NCI-H226 (cell line): ENCODE data around the gene DMRT3.
"Not testable (repeated sequence)": the region's sequence is repeated elsewhere in the genome, so short reads cannot be mapped to it uniquely, and the experiment has no call there.

Source experiments
- DNase-seq: peaks from one replicate; pipeline ENCODE4 v3.0.0-alpha.2; 2015

The DMRT3 gene

DNA sequence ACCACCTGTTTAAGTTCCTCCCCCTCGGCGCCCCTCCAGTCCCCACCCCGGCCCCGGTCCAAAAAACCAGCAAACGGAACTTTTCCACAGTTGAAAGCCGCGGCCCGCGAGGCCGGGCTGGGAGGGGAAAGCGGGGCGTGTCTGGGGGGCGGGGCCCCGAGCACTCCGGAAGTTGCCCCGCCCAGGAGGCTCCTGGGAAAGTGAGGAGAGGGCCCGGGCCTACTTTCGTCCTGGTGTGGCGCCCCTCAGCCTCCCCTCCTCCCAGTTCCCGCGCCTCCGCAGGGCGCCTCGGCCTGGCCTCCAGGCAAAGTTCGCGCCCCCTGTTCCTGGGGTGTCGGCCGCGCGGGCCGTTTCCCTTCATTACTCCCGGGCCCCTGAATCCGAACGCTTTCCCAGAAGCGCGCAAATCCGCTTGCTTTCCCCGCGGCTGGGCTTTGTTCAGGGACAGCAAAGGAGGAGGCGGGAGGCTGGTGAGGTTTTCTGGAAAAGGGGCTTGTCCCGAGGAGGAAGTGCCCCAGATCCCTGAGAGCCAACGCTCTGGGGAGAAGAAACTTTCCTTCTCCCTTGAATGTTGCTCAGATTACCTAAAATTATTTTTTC lies 4.5 kb upstream of the DMRT3 start:
- no peak for DNase-seq

DNA sequence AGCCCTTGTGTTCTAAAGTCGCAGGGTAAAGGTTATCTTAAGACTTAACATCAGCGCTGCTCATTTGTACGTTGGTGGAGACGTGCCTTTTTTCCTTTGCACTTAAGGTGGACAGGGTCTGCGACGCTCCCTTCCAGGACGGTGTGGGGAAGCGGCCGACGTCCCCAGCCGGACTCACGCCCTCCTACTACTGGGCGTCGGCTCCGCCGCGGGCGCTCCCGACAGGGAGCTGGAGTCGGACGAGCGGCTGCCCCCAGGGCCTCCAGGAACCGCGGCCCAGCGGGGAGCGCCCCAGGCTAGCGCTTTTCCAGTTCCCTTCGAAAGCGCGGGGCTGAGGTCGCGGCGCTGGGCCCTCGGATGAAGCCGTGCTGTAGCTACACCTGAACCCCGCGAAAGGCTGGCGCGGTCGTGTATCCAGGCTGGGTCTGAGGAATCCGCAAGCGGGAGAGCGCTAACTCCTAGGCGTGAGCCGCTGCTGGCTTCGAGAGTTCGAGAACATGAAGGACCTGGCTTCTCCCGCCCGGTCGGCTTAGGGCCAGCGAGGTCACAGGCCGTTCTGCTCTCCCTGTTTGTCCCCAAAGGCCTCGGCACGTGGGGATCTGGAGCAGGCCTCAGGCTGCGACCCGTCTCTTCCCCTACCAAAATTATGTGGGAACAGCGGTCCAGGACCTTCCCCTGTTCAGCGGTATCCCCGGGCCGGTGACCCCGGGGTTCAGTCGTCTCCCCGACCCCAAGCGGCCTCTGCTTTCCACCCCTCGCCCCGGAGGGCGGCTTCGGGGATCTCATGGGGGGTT lies 3.8 kb upstream of the DMRT3 start:
- no peak for DNase-seq

DNA sequence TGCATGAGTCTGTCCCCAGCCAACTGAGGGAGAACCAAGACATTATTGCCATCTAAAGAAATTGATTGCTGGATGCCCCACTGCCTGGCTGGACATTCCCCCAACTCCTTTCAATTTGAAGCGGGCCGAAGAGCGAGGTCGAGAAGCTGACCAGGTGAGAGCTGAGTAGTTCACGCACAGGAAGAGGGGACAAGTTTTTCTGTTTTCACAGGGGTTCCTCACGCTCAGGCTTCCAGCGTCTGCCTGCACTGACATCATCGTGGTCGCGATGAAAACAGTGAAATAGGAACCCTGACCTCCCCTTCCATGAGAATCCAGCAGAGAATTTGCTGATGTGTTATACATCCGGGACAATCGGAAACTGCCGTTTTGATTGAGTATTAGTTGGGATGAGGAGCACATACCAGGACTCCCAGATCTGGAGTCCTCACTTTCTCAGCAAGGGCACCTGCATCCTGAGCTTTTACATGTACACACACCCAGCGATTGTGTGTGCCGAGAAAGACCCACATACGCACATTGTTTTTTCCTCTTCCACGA lies 3.1 kb upstream of the DMRT3 start:
- DNase-seq = no peak

DNA sequence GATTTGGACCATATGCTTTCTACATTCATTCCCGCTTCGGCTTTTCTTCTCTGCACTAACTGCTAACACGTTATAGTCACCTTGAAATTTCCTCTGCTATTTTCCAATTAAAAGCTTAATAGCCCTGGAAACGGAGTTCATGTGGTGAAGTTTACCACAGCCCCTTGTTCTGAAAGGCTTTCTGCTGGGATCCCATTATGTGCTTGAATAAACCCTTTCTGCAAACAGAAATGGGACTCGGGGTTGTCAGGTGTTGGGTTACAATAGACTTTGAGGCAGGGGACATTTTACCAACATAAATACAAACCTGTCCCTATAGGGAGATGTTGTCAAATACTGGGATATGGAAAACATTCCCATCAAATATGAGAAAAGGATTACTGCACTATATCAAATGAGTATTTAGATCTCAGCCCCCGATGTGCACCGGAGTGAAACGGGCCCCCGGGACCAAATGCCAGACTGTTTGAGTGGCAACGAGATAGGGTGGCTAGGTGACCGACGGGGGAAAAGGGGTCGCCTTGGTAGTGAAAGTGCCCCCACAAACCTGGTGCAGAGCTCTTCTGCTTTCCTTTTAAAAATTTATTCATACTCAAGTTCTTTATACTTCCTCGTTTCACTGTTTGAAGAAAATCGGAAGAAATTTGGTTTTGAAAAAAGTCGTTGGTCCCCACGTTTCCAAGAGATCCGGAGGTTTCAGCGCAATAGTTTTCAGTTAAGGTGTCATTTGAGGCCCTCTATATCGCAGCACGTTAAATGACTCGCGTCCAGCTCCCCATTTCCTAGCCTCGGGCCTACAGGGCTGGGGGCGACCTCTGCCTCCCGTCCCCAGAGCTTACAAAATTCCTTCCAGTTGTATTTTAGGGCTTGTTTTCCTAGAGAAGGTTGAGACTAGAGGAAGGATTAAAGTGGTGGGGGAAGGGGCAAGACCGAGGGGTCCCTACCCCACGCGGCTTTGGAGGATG lies 2.1 kb upstream of the DMRT3 start:
- DNase-seq = no peak

DNA sequence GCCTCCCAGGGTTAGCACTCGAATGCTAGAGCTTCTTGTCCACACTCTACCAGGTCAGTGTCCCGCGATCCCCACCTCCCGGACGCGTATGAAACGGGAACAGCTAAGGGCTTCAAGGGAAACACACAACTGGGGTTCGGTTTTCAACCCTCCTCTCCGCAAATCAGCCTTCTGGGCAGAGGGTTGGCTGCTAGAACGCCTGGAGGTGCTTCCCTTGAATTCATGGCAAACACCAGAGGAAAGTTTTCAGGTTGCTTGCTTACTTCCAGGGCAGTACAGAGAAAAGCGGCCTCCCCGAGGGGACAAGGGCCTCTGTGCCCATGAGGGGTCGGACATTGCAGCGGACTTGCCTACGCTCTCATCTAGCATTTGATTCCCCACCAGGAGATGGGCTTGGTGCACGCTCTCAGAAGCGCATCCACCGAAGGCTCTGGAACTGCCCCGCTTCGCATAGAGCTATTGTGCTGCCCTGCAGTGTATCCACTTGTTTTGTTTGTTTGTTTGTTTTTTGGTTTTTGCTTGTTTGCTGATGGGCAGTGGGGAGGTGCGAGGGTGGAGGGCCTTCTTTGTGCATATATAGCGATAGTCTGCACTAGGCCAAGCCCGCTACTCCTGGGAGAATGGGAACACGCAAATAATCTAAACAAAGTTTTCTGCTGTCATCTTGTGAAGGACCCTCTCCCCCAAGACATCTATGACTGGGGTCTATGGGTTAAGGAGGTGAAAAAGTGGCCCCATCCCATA lies 1.3 kb upstream of the DMRT3 start:
- no peak for DNase-seq

DNA sequence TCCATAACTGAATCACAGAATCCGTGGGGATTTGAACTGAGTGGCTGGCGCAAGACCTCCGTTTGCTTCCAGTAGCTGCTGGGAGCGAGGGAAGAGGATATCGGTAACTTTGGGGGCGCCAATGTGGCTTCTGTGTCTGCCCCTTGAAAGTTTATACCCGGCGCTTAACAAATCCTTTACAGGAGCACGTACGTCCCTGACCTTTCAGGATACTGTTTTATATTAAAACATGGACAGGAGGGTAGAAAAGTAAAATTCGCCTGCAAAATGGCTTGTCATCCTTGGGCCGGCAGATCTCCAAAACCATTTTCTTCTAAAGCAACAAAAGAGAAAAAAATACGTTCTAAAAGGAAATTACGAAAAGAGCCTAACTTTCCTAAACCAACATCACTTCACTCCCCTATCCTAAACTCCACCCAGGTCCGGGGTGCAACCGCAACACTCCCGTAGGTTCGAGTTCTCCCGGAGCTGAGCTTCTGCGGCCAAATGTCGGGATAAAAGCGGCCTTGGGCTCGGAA lies 656 bp upstream of the DMRT3 start:
- no peak for DNase-seq

DNA sequence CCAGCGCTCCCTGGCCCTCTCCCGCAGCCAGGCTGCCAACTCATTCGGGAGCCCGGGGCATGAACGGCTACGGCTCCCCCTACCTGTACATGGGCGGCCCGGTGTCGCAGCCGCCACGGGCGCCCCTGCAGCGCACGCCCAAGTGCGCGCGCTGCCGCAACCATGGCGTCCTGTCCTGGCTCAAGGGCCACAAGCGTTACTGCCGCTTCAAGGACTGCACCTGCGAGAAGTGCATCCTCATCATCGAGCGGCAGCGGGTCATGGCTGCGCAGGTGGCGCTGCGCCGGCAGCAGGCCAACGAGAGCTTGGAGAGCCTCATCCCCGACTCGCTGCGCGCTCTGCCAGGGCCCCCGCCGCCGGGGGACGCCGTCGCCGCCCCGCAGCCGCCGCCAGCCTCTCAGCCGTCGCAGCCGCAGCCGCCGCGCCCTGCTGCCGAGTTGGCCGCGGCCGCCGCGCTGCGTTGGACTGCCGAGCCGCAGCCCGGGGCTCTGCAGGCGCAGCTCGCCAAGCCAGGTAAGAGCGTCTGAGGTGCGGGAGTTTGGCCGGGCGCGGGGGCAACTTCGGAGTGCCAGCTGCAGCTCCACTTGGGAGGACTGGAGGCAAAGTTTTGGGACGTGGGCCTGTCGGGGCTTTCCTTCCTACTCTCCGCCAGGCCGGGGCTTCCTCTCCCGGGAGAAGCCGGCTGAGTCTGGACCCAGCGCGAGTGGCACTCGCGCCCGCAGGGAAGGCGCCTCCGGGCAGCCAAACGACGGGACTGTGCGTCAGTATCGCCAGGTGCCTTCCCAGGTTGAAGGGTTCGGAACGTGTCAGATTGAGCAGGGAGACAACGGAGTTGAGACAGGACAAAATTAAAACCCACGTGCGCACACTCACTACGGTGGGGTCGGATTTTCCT lies 735 bp downstream of the DMRT3 start:
- DNase-seq = no peak

DNA sequence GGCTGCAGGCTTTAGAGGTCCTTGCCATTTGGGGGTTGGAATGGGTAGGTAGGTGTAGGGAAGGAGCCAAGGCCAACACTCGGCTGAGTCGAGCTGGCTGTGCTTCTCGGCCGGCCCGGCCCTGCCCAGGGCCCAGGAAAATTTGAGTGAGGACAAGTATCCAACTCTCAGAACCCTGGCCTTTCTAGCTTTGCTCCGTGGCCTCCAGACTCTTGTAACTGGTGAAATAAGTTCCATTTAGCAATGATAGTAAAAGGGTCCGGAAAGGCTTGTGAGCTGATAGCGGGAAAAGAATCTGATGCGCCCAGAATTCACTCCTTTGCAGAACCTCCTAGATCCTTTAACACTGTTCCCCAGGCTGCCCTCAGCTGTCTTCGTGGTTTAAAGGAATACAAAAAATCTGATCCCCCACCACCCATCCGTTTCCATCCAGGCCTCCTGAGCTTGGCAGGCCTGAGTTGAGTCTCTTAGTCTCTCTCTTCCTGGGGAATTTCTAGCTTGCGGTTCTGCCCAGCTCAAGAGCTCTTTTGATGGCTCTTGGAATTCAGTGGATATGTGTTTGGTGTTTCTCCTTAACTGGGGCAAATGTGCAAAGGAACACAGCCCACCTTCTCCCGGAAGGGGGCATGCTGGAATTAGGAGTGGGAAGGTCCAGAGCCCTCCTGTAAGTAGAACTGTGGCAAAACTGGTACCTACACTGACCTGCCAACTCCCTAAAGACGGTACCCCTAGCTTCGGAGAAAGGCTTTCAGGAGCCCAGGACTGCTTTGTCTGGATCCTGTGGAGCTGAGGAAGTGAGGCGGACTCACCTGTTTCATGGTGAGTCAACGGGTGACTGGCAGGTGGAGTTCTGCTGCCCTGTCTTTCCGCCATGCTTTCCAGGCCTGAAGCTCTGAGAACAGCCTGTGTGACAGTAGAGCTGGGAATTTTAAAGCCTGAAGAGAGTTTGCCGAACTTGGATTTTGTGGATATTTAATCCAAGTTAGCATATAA lies 1.7 kb downstream of the DMRT3 start:
- no peak for DNase-seq

DNA sequence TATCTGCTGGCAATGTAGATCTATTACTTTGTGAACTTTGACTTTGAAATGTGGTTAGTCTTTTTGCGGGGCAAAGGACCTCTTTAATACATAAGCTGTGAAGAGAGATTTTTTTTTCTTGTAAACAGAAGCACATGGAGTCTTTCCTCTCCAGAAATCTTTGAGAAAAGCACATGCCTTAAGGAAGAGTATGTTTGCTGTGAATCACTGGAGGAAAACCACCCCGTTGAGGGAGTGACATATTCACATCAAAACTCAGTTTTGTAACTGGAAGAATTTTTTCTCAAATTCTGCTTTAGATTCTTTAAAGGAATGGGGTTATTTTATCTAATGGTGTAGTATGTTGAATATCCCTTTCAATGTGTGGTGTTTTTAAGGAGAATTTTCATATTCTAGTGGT lies 3.5 kb downstream of the DMRT3 start:
- no peak for DNase-seq

DNA sequence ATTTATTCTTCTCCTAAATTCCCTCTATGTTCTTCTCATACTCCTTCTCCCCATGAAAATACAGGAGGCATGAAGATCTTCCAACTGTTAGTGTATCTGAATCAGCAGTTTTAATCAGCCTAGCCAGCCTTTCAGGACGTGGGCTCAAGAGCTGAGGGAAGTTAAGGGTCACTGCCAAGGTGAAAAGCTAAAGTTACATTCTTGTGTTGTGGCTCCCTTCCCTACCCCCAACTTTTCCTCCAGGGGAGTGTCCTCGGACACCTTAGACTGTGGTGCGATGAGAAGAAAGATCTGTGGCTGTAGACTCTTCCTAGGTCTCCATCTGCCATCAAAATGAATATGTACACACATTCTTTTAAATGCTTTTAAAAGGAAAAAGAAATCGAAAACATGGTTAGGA lies 4.2 kb downstream of the DMRT3 start:
- no peak for DNase-seq

DNA sequence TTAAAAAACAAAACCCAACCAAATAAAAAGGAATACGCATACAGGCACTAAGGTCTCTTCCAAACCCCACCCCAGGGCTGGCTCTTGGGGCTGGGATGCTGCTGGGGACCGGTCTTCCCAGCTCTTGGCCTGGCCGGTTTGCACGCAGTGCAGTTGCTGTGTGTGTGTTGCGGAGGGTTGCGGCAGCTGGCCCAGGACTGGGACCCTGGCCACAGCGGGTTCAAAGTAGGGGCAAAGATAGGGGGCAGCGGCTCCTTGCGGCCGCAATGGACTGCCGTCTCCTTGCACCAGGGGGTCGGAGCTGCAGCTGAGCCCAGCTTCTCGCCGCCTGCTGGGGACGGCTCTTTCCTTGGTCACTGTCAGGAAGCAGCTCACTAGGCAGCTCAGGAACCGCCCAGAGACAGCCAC lies 5.0 kb downstream of the DMRT3 start:
- no peak for DNase-seq

DNA sequence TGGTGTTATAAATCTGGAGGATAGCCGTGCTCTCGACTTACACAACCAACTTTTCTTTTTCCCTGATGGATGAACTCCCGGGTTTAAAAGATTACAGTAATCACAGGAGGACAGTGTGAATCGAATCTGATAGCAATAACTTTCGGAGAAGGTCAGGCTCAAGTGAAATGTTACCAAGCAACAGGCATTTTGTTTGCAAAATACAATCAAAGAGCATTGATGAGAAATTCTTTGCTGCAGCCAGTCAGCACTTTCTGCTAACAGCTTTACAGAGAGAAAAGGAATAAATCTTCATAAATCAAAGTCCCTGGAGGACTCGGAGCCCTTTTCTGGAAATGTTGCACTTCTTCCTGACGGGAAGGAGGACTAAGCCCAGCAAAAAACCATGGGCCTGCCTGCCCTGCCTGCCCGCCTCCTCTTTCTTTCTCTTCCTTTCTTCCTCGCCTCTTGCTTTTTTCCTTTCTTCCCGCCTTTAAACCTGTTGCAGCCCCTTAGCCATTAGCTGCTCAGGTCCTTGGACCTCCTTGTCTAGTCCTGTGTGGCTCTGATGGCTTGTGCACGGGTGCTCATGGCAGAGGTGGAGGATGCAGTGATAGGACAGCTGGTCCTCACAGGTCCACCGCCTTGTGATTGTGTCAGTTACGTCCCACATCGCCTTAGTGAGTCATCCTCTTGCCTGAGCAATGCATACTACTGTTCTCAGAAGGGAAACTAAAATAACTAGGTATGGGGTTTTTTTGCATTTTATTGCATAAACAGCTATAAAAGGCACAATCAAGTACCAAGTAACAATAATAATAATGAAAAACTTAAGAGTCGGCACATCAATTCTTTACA lies 6.2 kb downstream of the DMRT3 start:
- DNase-seq = no peak

DNA sequence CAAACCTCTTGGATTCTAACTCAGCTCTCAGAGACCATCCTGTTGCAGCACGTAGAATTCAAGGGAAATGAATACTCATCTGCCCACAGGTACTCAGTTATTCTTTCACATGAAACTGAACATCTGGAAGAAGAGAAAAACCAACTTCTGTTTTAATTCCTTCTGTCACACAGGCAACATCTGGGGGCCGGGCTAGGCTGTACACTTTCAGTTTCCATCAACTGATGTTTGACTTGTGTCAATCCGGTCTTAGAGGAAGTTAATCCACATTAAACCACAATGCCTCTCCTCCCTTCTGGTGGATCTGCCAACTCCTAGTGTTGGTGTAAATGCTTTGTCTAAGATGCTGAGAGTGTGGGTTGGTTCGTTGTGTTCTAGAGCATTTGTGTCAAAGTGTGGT lies 17.6 kb downstream of the DMRT3 start:
- no peak for DNase-seq

DNA sequence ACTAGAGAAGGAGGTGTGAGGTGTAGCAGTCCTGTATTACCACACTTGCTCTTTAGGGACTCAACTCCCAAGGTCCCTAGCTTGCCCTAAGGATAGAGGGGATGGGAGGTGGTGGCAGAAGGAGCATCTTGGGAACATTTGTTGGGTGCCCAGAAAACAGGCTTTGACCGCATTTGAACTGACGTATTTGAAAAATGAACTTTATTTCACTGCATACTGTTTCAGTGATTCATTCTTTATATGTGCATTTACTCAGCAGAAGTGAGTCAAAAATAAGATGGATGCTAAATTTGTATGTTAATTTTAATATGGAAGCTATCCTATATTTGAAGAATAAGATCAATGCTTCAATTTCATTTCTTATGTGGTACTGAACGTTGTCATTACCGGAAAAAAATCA lies 18.7 kb downstream of the DMRT3 start:
- DNase-seq = no peak

DNA sequence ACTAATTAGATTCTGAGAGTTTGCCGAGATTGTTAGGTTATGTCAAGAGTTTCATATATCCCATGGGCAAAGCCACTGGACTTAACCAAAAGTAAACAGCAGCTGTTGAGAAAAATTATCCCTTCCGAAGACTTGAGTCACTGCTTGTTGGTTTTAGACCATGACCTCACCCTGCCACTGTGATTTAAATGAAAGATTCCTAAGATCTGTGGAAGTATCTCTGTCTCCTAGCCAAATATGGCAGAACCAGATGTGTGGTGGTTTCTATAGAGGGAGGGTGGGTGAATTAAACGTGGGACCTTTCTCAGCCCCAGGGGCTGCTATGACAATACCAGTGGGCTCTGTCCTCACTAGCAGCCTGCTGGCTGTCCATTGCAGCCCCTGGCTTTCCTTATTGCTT lies 19.3 kb downstream of the DMRT3 start:
- DNase-seq = no peak

DNA sequence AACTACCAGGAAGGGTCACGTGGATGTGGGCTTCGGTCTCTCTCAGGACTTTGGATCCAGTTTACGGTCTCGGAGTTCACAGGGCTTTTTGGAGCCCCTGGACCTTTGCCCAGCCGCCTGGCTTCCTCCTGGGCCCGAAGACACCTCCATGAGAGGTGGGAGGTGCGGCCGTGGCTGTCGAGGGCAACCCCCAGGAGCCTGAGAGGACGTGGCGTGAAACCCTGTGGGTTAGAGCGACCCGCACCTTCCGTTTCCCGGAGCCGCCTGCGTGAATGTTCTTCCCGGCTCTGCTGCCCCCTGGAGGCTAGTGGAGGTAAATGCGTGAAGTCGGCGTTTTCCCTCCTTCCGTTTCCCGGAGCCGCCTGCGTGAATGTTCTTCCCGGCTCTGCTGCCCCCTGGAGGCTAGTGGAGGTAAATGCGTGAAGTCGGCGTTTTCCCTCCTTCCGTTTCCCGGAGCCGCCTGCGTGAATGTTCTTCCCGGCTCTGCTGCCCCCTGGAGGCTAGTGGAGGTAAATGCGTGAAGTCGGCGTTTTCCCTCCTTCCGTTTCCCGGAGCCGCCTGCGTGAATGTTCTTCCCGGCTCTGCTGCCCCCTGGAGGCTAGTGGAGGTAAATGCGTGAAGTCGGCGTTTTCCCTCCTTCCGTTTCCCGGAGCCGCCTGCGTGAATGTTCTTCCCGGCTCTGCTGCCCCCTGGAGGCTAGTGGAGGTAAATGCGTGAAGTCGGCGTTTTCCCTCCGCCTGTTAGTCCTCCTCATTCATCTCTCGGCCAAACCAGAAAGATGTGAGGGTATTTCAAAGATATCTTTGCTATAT lies 22.1 kb downstream of the DMRT3 start:
- not testable (repeated sequence) for DNase-seq

DNA sequence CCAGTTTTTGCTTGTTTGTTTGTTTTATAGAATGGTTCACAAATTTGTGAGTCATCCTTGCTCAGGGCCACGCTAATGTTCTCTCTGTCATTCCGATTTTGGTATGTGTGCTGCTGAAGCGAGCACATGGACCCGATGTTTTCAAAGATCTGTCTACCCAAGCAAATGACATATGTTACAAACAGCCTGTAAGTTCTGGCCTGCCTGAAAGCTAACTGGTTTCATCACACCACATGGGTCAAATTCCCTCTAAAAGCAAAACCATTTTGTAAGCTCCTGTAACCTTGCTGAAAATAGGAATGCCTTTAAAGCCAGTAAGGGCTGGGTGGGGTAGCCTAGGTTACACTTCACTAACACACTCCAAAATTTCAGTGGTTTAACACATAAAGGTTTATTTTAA lies 25.4 kb downstream of the DMRT3 start:
- DNase-seq = no peak

DNA sequence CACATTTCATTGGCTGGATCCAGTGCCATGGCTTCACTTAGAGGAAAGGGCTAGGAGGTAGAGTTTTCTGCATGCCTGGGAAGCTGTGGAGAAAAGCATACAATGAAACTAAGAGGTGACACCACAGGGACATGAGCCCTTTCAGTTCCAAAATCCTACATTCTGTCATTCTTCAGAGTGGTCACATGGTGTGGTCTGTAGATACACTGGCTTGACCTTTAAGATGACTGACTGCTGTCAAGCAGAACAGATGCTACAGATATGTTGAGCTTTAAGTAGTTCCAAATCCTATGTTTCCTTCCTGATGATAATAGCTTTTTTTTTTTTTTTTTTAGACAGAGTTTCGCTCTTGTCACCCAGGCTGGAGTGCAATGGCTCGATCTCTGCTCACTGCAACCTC lies 26.2 kb downstream of the DMRT3 start:
- no peak for DNase-seq
